ENCODE results near the gene KPNA1.

DNA sequence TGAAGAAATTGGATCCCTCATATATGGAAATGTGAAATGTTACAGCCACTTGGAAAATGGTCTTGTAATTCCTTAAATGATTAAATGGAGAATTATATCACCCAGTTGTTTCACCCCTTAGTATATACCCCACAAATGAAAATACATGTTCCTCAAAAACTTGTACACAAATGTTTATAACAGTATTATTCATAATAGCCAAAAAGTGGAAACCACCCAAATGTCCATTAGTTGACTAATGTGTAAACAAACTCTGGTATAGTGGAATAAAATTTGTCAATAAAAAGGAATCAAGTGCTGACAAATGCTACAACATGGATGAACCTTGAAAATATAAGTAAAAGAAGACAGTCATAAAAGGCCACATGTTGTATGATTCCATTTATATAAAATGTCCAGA, 118.2 kb downstream of the KPNA1 start:
- TF ChIP-seq POLR2A (IDR thresholded peaks at IDR 0.05; ENCODE audit: low read length) (no peak), GATA1 (IDR thresholded peaks at IDR 0.05; ENCODE audit: low read depth, low read length) (no peak)
